Jurkat, Clone E6-1 (cell line): Measurements from ENCODE around the gene ARCN1.

ENCODE experiments used
- DNase-seq: peaks from one replicate; pipeline ENCODE4 v3.0.0-alpha.2; 2011; ENCODE audit warnings: low read depth, low spot score
- H3K4me3 ChIP-seq: 2 replicates; pipeline ENCODE4 v1.5.1; 2011; ENCODE audit warnings: mild to moderate bottlenecking, low read length, control low read depth, moderate library complexity

Gene ARCN1

GRCh38 chr11:118618115-118618990 lies 46.1 kb downstream of the ARCN1 start:
- no peak overlapping the region for H3K4me3 ChIP-seq
- DNase-seq = no peak

- DNase-seq = no peak
- H3K4me3 ChIP-seq = no peak overlapping the region
Measured at GRCh38 chr11:118618991-118619375, 46.8 kb downstream of the ARCN1 start.

- no peak overlapping the region for H3K4me3 ChIP-seq
- no peak for DNase-seq
Measured at GRCh38 chr11:118619444-118620197, 47.4 kb downstream of the ARCN1 start.

GRCh38 chr11:118620529-118621070 lies 48.4 kb downstream of the ARCN1 start:
- DNase-seq = no peak
- no peak overlapping the region for H3K4me3 ChIP-seq

GRCh38 chr11:118621071-118621783 lies 49.0 kb downstream of the ARCN1 start:
- no peak overlapping the region for H3K4me3 ChIP-seq
- DNase-seq = no peak

- DNase-seq = no peak
- H3K4me3 ChIP-seq = no peak overlapping the region
Measured at GRCh38 chr11:118621784-118622375, 49.7 kb downstream of the ARCN1 start.

- no peak for DNase-seq
- H3K4me3 ChIP-seq = no peak overlapping the region
Measured at GRCh38 chr11:118622376-118623268, 50.4 kb downstream of the ARCN1 start.

GRCh38 chr11:118623269-118623655 lies 51.1 kb downstream of the ARCN1 start:
- peak; percentile 44 for DNase-seq
- no peak overlapping the region for H3K4me3 ChIP-seq

- DNase-seq = no peak
Measured at GRCh38 chr11:118625036-118625690, 53.0 kb downstream of the ARCN1 start.

GRCh38 chr11:118625976-118626375 lies 53.8 kb downstream of the ARCN1 start:
- DNase-seq = peak; percentile 33
- no peak overlapping the region for H3K4me3 ChIP-seq

More at GRCh38 chr11:118625036-118625690, 53.0 kb downstream of the ARCN1 start:
- no peak overlapping the region for H3K4me3 ChIP-seq

GRCh38 chr11:118627566-118627965 lies 55.4 kb downstream of the ARCN1 start:
- no peak for DNase-seq

GRCh38 chr11:118628031-118628430 lies 55.8 kb downstream of the ARCN1 start:
- no peak for DNase-seq
- H3K4me3 ChIP-seq = no peak overlapping the region

More at GRCh38 chr11:118627566-118627965, 55.4 kb downstream of the ARCN1 start:
- no peak overlapping the region for H3K4me3 ChIP-seq

- no peak overlapping the region for H3K4me3 ChIP-seq
- DNase-seq = no peak
Measured at GRCh38 chr11:118628432-118628831, 56.2 kb downstream of the ARCN1 start.

- DNase-seq = no peak
- no peak overlapping the region for H3K4me3 ChIP-seq
Measured at GRCh38 chr11:118628861-118629549, 56.8 kb downstream of the ARCN1 start.

- no peak overlapping the region for H3K4me3 ChIP-seq
- DNase-seq = no peak
Measured at GRCh38 chr11:118629761-118630661, 57.8 kb downstream of the ARCN1 start.
